ENCODE results near the gene CACNA1F.

CACNA1F gene

GRCh38 chrX:49214416-49214815 is 18.7 kb downstream of the CACNA1F start:
- no peak for TF ChIP-seq CTCF (IDR thresholded peaks at IDR 0.05)
- H3K4me1 ChIP-seq = no peaks in the 10 kb centered on the region
- H3K27me3 ChIP-seq = no peaks in the 10 kb centered on the region
- no peak overlapping the region for H3K4me3 ChIP-seq
- intact Hi-C loops (cut with DNase I; ENCODE audit: low total_unique reads) = no loop called here
- H3K9me3 ChIP-seq = no peaks in the 10 kb centered on the region
- no peak overlapping the region for H3K27ac ChIP-seq
- DNase-seq = no peak
- H3K36me3 ChIP-seq = no peaks in the 10 kb centered on the region

DNA sequence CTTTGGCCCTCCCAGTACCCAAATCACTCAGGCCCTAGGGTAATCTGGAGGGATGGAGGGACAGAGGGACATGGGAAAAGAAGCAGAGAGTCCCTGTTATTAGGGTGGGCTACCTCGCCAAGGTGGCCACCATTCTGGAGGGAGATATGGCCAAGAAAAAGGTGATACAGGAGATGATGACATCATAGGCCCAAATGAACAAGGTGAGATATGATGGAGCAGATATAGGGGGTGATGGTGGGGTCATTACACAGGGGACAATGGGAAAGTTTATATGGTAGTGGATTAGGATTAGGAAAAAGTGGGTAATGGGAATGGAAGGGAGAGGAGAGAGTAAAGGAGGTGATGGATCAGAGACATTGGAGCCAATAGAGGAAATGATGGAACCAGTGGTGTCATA is 20.3 kb downstream of the CACNA1F start:
- intact Hi-C loops (cut with DNase I; ENCODE audit: low total_unique reads) = no loop called here
- no peaks in the 10 kb centered on the region for H3K4me1 ChIP-seq
- H3K4me3 ChIP-seq = no peak overlapping the region
- no peaks in the 10 kb centered on the region for H3K9me3 ChIP-seq
- H3K27ac ChIP-seq = no peak overlapping the region
- no peaks in the 10 kb centered on the region for H3K27me3 ChIP-seq
- DNase-seq = no peak
- no peaks in the 10 kb centered on the region for H3K36me3 ChIP-seq
- no peak for TF ChIP-seq CTCF (IDR thresholded peaks at IDR 0.05)

GRCh38 chrX:49212209-49212608 is 20.9 kb downstream of the CACNA1F start:
- Histone ChIP-seq H3K4me1 (no peaks in the 10 kb centered on the region), H3K9me3 (no peaks in the 10 kb centered on the region), H3K4me3 (no peak overlapping the region), H3K27me3 (no peaks in the 10 kb centered on the region), H3K27ac (no peak overlapping the region), H3K36me3 (no peaks in the 10 kb centered on the region)
- DNase-seq = no peak
- TF ChIP-seq CTCF (IDR thresholded peaks at IDR 0.05) = no peak
- intact Hi-C loops (cut with DNase I; ENCODE audit: low total_unique reads) = no loop called here

GRCh38 chrX:49211074-49211473 is 22.1 kb downstream of the CACNA1F start:
- Histone ChIP-seq H3K4me3 (no peak overlapping the region), H3K27ac (no peak overlapping the region), H3K9me3 (no peaks in the 10 kb centered on the region), H3K27me3 (no peaks in the 10 kb centered on the region), H3K36me3 (no peaks in the 10 kb centered on the region), H3K4me1 (no peaks in the 10 kb centered on the region)
- DNase-seq = no peak
- intact Hi-C loops (cut with DNase I; ENCODE audit: low total_unique reads) = no loop called here
- no peak for TF ChIP-seq CTCF (IDR thresholded peaks at IDR 0.05)

GRCh38 chrX:49210406-49210805 is 22.7 kb downstream of the CACNA1F start:
- no peak for DNase-seq
- H3K27me3 ChIP-seq = no peaks in the 10 kb centered on the region
- no peaks in the 10 kb centered on the region for H3K36me3 ChIP-seq
- no peak overlapping the region for H3K4me3 ChIP-seq
- no peaks in the 10 kb centered on the region for H3K9me3 ChIP-seq
- H3K4me1 ChIP-seq = no peaks in the 10 kb centered on the region
- TF ChIP-seq CTCF (IDR thresholded peaks at IDR 0.05) = no peak
- H3K27ac ChIP-seq = no peak overlapping the region
- intact Hi-C loops (cut with DNase I; ENCODE audit: low total_unique reads) = no loop called here
